ENCODE results near the gene GLIS2.

The GLIS2 gene

GRCh38 chr16:4385789-4386450 is 70.1 kb downstream of the GLIS2 start:
- DNase-seq: no peak
- intact Hi-C loops (cut with DNase I): no loop called here

- intact Hi-C loops (cut with DNase I): no loop called here
- DNase-seq: no peak
Observed at GRCh38 chr16:4386451-4386805, 70.6 kb downstream of the GLIS2 start.

- intact Hi-C loops (cut with DNase I): no loop called here
- DNase-seq: no peak
Observed at GRCh38 chr16:4386951-4387565, 71.2 kb downstream of the GLIS2 start.

GRCh38 chr16:4387781-4388180 is 71.9 kb downstream of the GLIS2 start:
- no peak for DNase-seq
- intact Hi-C loops (cut with DNase I): no loop called here

GRCh38 chr16:4388271-4389021 is 72.6 kb downstream of the GLIS2 start:
- DNase-seq: no peak
- intact Hi-C loops (cut with DNase I): no loop called here
